GM23338 (cell line): ENCODE measurements around the gene STAT4.

Source experiments
- CREB1 ChIP-seq: fragments of 250-450 bp; sonication (Bioruptor Pico); IDR thresholded peaks from 2 replicates; pipeline ENCODE4 v1.5.0; 2020; ENCODE audit warnings: low read depth, mild to moderate bottlenecking, moderate library complexity
- CTCF ChIP-seq, 2 experiments: fragments of 200-600 bp in 1 of 2; sonication (generic) in 1 of 2; conservative IDR thresholded peaks; 2 replicates each; pipeline versions ENCODE4 v1.5.1 to v1.6.1; 2016 to 2017; ENCODE audit warnings: antibody characterized with exemption in 2 of 2, low read depth in 2 of 2, mild to moderate bottlenecking in 2 of 2, moderate library complexity in 1 of 2
- ETS1 ChIP-seq: IDR thresholded peaks from 2 replicates; pipeline ENCODE4 v1.6.1; 2016; ENCODE audit warnings: antibody characterized with exemption
- EZH2 ChIP-seq: fragments of 200-600 bp; sonication (generic); IDR thresholded peaks from one replicate; pipeline ENCODE4 v1.8.0; 2017; ENCODE audit warnings: antibody characterized with exemption, mild to moderate bottlenecking, low read depth; ENCODE audit not compliant: unreplicated experiment
- EZH2phosphoT487 ChIP-seq: fragments of 200-600 bp; sonication (generic); IDR thresholded peaks from one replicate; pipeline ENCODE4 v1.8.1; 2018; ENCODE audit warnings: antibody characterized with exemption; ENCODE audit not compliant: unreplicated experiment
- JUNB ChIP-seq: IDR thresholded peaks from one replicate; pipeline ENCODE4 v1.6.1; 2016; ENCODE audit warnings: antibody characterized with exemption; ENCODE audit not compliant: unreplicated experiment
- NANOG ChIP-seq: IDR thresholded peaks from 2 replicates; pipeline ENCODE4 v1.6.1; 2016; ENCODE audit warnings: antibody characterized with exemption, borderline replicate concordance
- POLR2AphosphoS5 ChIP-seq: IDR thresholded peaks from 2 replicates; pipeline ENCODE4 v1.6.1; 2016; ENCODE audit warnings: antibody characterized with exemption, low read depth
- REST ChIP-seq: IDR thresholded peaks from one replicate; pipeline ENCODE4 v1.6.1; 2018; ENCODE audit warnings: antibody characterized with exemption; ENCODE audit not compliant: unreplicated experiment
- STAT1 ChIP-seq: IDR thresholded peaks from one replicate; pipeline ENCODE4 v1.6.1; 2016; ENCODE audit warnings: antibody characterized with exemption; ENCODE audit not compliant: unreplicated experiment
- ZNF331 ChIP-seq: fragments of 250-450 bp; sonication (Bioruptor Pico); IDR thresholded peaks from 2 replicates; pipeline ENCODE4 v1.5.0; 2020; ENCODE audit warnings: low read depth, mild to moderate bottlenecking, moderate library complexity
- ZNF462 ChIP-seq: fragments of 250-450 bp; sonication (Bioruptor Pico); IDR thresholded peaks from 2 replicates; pipeline ENCODE4 v1.5.0; 2020; ENCODE audit warnings: mild to moderate bottlenecking, moderate library complexity

GRCh38 chr2:191039616-191040015 is 111.2 kb downstream of the STAT4 start:
- TF ChIP-seq CTCF (conservative IDR thresholded peaks at IDR 0.05; ENCODE audit: low read depth in 2 of 2) (no peak), EZH2phosphoT487 (no peak), POLR2AphosphoS5 (no peak), EZH2 (no peak), REST (no peak), CREB1 (no peak), NANOG (no peak), ETS1 (no peak), ZNF462 (CRISPR knock-in tag) (no peak), STAT1 (no peak), JUNB (no peak), ZNF331 (CRISPR knock-in tag) (no peak)
